ENCODE results near the gene IYD.
"Not testable (repeated sequence)": the region's sequence is repeated elsewhere in the genome, so short reads cannot be mapped to it uniquely, and the experiment has no call there.

IYD gene

GRCh38 chr6:150435360-150435759 lies 66.5 kb downstream of the IYD start:
- DNase-seq: no peak
- no peak for ATAC-seq

GRCh38 chr6:150435832-150436231 lies 67.0 kb downstream of the IYD start:
- ATAC-seq (no peak), DNase-seq (no peak)

- DNase-seq: no peak
- no peak for ATAC-seq
These were observed 70.6 kb downstream of the IYD start for GRCh38 chr6:150439373-150439772.

- DNase-seq (no peak), ATAC-seq (no peak)
These were observed 74.8 kb downstream of the IYD start for GRCh38 chr6:150443621-150444020.

- no peak for DNase-seq
- no peak for ATAC-seq
These were observed 75.5 kb downstream of the IYD start for GRCh38 chr6:150444308-150444707.

GRCh38 chr6:150445486-150445885 lies 76.7 kb downstream of the IYD start:
- no peak for ATAC-seq

GRCh38 chr6:150448221-150448620 lies 79.4 kb downstream of the IYD start:
- DNase-seq (no peak), ATAC-seq (no peak)

More at GRCh38 chr6:150445486-150445885, 76.7 kb downstream of the IYD start:
- no peak for DNase-seq

GRCh38 chr6:150449055-150449454 lies 80.2 kb downstream of the IYD start:
- ATAC-seq, DNase-seq: not testable (repeated sequence)

- ATAC-seq (no peak), DNase-seq (no peak)
These were observed 82.1 kb downstream of the IYD start for GRCh38 chr6:150450918-150451317.

- DNase-seq (no peak), ATAC-seq (no peak)
These were observed 83.1 kb downstream of the IYD start for GRCh38 chr6:150451807-150452427.

- no peak for ATAC-seq
- DNase-seq: no peak
These were observed 83.8 kb downstream of the IYD start for GRCh38 chr6:150452428-150453243.

- ATAC-seq: no peak
These were observed 84.5 kb downstream of the IYD start for GRCh38 chr6:150453357-150453756.

More at GRCh38 chr6:150453357-150453756, 84.5 kb downstream of the IYD start:
- DNase-seq: no peak
